HG02623 (cell line): ENCODE results near the gene CEMIP.

Experiments
- ATAC-seq: cut with Tn5 transposase; IDR thresholded peaks from one replicate; pipeline ENCODE4 v1.9.1; 2021; ENCODE audit warnings: moderate library complexity; ENCODE audit not compliant: unreplicated experiment

CEMIP gene

GRCh38 chr15:80924278-80924677 lies 145.1 kb downstream of the CEMIP start:
- no peak for ATAC-seq

GRCh38 chr15:80925597-80926059 lies 146.5 kb downstream of the CEMIP start:
- no peak for ATAC-seq

- ATAC-seq: no peak
Observed at GRCh38 chr15:80926126-80926525, 147.0 kb downstream of the CEMIP start.

- ATAC-seq: no peak
Observed at GRCh38 chr15:80929225-80929624, 150.1 kb downstream of the CEMIP start.

GRCh38 chr15:80929689-80930088 lies 150.5 kb downstream of the CEMIP start:
- no peak for ATAC-seq

- no peak for ATAC-seq
Observed at GRCh38 chr15:80931191-80931590, 152.0 kb downstream of the CEMIP start.

- no peak for ATAC-seq
Observed at GRCh38 chr15:80931721-80932512, 152.7 kb downstream of the CEMIP start.

GRCh38 chr15:80932513-80932815 lies 153.3 kb downstream of the CEMIP start:
- ATAC-seq: no peak

GRCh38 chr15:80932989-80933388 lies 153.8 kb downstream of the CEMIP start:
- no peak for ATAC-seq

- ATAC-seq: no peak
Observed at GRCh38 chr15:80934761-80935221, 155.6 kb downstream of the CEMIP start.

- no peak for ATAC-seq
Observed at GRCh38 chr15:80936288-80937078, 157.3 kb downstream of the CEMIP start.

- ATAC-seq: no peak
Observed at GRCh38 chr15:80937718-80938117, 158.5 kb downstream of the CEMIP start.

- ATAC-seq: no peak
Observed at GRCh38 chr15:80939216-80939615, 160.0 kb downstream of the CEMIP start.

- no peak for ATAC-seq
Observed at GRCh38 chr15:80940331-80940730, 161.2 kb downstream of the CEMIP start.

- no peak for ATAC-seq
Observed at GRCh38 chr15:80940851-80941250, 161.7 kb downstream of the CEMIP start.

- ATAC-seq: no peak
Observed at GRCh38 chr15:80942266-80942665, 163.1 kb downstream of the CEMIP start.

- no peak for ATAC-seq
Observed at GRCh38 chr15:80942746-80943565, 163.8 kb downstream of the CEMIP start.

GRCh38 chr15:80944818-80945217 lies 165.6 kb downstream of the CEMIP start:
- no peak for ATAC-seq

- no peak for ATAC-seq
Observed at GRCh38 chr15:80945605-80946004, 166.4 kb downstream of the CEMIP start.

- ATAC-seq: no peak
Observed at GRCh38 chr15:80946576-80946975, 167.4 kb downstream of the CEMIP start.

- no peak for ATAC-seq
Observed at GRCh38 chr15:80948651-80949292, 169.6 kb downstream of the CEMIP start.
